GM20000 (cell line): Measurements from ENCODE around the gene ZNF747.

Source experiments
- DNase-seq: peaks from one replicate; pipeline ENCODE4 v3.0.0; 2012; ENCODE audit warnings: low spot score
- TF ChIP-seq, protein P1 (sequence below): IDR thresholded peaks from 2 replicates; pipeline ENCODE4 v1.5.1; 2012; ENCODE audit warnings: mild to moderate bottlenecking, control low read depth; ENCODE audit errors: extremely low read depth, missing control alignments

Gene ZNF747

DNA sequence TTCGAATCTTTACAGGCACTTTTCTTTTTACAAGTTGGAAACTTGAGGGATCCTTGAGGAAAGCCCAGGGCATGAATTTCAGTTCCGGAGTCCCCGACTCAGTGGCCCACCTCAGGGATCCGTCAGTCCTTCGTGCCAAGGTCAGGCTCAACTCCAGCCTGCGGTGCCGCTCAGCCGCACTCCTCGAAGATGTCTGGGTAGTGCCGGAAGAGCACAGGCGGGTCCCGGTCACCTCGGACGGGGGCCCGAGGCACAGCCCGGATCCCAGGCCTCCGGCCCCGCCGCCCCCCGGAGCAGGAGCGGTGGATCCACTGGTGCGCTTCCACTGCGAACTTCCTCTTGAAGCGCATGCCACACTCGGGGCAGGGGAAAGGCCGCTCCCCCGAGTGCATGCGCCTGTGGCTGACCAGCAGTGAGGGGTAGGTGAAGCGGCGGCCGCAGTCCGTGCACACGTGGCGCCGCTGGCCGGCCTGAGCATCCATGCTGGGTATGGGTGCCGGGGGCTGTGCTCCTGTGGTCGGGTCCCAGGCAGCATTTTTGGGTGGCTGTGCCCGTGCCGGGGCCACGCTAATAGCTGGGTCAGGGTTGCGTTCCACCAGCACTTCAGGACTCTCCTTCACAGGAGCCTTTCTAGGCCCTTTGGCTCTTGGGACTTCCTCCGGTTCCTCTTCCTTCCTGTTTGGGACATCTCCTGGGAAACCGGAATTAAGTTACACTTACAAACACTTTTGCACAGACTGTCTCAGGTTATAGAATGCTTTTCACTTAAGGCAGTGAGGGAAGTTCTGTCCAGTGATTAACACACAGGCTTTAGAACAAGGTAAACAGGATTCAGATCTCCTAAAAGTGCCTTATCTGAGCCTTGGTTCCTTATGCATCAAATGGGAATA, 35.3 kb upstream of the ZNF747 start:
- TF ChIP-seq, protein P1, sequence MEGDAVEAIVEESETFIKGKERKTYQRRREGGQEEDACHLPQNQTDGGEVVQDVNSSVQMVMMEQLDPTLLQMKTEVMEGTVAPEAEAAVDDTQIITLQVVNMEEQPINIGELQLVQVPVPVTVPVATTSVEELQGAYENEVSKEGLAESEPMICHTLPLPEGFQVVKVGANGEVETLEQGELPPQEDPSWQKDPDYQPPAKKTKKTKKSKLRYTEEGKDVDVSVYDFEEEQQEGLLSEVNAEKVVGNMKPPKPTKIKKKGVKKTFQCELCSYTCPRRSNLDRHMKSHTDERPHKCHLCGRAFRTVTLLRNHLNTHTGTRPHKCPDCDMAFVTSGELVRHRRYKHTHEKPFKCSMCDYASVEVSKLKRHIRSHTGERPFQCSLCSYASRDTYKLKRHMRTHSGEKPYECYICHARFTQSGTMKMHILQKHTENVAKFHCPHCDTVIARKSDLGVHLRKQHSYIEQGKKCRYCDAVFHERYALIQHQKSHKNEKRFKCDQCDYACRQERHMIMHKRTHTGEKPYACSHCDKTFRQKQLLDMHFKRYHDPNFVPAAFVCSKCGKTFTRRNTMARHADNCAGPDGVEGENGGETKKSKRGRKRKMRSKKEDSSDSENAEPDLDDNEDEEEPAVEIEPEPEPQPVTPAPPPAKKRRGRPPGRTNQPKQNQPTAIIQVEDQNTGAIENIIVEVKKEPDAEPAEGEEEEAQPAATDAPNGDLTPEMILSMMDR = no peak
- no peak for DNase-seq

DNA sequence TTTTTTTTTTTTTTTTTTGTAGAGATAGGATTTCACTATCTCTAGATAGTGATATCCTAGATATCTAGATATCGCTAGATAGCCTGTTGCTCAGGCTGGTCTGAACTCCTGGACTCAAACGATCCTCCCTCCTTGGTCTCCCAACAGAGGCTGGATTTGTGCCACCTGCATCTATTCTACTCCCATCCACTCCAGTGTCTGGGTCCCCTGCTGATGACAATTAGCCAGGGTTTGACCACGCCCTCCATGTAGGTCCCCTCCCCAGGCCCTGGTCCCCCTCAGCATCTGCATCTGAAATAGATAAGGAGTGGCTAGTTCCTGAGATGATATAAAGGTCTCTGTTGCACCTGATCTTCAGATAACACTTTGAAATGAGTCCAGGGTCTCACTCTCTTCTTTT, 34.6 kb upstream of the ZNF747 start:
- TF ChIP-seq, protein P1 = no peak
- DNase-seq = no peak

DNA sequence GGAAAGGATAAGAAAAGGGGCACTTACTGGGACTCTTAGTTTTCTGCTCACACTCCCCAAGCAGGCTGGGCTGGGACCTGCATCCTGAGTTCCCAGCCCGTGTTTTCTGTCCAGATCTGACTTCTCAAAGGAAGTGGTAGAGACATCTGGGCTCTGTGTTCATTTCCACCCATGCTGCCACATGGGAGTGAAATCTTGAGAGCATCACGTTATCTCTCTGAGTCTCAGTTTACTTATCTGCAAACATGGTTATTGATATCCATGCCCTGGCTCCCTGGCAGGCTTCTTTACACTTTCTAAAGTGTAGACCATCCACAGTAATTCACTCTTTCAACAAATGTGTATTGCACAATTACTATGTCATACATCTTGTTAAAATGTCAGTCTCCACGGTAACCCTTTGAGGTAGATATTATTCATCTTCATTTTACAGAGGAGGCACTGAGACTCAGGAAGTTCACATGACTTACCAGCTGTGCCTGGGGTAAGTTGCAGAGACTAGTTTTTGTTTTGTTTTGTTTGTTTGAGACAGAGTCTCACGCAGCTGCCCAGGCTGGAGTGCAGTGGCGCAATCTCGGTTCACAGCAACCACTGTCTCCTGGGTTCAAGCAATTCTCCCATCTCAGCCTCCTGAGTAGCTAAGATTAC, 33.5 kb upstream of the ZNF747 start:
- TF ChIP-seq, protein P1 = no peak
- peak; percentile 73 for DNase-seq

DNA sequence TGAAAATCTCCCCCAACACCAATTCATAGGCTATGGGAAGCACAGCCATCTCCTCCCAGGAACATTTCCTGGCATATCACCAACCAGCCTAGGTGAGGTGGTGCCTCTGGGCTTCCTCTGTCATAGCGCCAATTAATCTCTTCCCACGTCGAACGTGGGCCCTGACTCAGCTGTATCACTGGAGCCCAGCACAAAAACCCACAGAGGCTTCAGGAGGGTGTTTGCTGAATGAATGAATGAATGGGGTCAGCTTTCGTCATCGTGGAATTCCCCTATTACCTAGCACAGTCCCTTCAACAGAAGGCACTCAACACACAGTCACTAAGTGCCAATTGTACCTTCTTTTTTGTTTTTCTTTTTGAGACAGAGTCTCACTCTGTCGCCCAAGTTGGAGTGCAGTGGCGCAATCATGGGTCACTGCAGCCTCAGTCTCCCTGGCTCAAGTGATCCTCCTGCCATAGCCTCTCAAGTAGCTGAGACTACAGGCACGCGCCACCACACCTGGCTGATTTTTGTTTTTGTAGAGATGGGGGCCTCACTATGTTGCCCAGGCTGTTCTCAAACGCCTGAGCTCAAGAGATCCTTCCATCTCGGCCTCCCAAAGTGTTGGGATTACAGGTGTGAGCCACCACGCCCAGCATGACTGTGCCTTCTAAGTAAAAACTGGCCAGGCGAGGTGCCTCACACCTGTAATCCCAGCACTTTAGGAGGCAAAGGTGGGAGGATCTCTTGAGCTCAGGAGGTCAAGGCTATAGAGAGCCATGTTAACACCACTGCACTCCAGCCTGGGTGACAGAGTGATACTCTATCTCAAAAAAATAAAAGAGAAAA, 32.7 kb upstream of the ZNF747 start:
- TF ChIP-seq, protein P1 = no peak
- peak; percentile 52 for DNase-seq

DNA sequence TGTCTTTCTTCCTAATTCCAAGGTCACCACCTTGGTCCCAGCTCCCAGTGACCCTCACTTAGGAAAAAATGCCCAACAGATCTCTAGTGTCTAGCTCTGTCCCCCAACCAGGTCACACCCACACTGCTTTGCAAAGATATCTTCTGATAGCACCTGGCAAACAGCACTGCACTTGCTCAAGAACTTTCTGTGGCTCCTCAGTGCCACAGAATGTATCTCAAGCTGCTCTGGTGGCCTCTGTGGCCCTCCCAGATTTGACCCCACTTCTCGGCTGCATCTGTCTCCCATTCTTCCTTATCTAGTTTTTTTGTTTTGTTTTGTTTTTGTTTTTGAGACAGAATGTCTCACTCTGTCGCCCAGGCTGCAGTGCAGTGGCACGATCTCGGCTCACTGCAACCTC, 31.9 kb upstream of the ZNF747 start:
- TF ChIP-seq, protein P1 = no peak

DNA sequence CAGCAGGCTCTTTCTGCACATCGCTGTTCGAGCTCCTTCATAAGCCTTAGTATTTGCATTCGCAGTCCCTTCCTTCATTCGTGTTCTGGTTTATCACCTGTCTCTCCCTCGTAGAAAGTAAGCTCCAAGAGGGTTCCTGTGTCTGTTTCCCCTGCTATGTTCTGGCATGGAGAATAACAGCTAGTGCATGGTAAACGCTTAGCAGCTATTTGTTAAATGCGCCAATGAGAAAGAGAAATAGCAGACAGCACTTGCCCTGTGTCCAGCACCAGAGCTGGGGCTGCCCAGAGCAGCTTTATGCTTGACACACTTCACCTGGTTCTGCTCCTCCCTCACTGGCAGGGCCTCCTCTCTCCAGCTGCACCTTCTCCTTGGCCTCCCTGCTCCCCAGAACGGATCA, 31.3 kb upstream of the ZNF747 start:
- TF ChIP-seq, protein P1 = no peak
- DNase-seq = no peak

More for the DNA sequence above, 31.9 kb upstream of the ZNF747 start:
- no peak for DNase-seq
